Cardiac fibroblast (primary cell): ENCODE data around the gene NSUN7.

Source experiments
- DNase-seq, 2 donors: peaks; one replicate each; pipeline versions ENCODE4 v3.0.0 to v3.0.0-alpha.2; 2010; ENCODE audit warnings: low read depth in 2 of 2
- H3K4me3 ChIP-seq, 2 donors: replicated peaks in 1 of 2; 1 replicate in 1 of 2; 2 replicates in 1 of 2; pipeline ENCODE4 v1.5.1; 2011; ENCODE audit warnings: low read depth in 2 of 2, low read length in 2 of 2, mild to moderate bottlenecking in 2 of 2, moderate library complexity in 1 of 2
- TF ChIP-seq, protein P1 (sequence below): IDR thresholded peaks from one replicate; pipeline ENCODE4 v1.5.1; 2011; ENCODE audit warnings: low read depth, mild to moderate bottlenecking, low read length, inconsistent platforms

The NSUN7 gene

DNA sequence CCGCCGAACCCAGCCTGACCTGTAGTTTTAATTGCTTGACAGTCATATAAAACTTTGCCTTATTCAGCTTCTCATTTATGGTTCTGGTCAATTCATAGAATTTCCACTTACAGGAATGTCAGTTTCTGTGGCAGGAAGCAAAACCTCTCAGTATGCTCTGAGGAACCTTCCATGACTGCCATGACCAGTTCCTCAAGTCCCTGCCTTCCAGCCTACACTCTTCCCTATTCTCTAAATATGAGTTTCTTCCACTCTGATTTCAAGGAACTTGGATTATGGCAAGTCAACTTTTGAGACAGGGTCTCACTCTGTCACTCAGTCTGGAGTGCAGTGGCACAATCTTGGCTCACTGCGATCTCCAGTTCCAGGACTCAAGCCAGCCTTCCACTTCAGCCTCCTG is 26.0 kb upstream of the NSUN7 start:
- TF ChIP-seq, protein P1, sequence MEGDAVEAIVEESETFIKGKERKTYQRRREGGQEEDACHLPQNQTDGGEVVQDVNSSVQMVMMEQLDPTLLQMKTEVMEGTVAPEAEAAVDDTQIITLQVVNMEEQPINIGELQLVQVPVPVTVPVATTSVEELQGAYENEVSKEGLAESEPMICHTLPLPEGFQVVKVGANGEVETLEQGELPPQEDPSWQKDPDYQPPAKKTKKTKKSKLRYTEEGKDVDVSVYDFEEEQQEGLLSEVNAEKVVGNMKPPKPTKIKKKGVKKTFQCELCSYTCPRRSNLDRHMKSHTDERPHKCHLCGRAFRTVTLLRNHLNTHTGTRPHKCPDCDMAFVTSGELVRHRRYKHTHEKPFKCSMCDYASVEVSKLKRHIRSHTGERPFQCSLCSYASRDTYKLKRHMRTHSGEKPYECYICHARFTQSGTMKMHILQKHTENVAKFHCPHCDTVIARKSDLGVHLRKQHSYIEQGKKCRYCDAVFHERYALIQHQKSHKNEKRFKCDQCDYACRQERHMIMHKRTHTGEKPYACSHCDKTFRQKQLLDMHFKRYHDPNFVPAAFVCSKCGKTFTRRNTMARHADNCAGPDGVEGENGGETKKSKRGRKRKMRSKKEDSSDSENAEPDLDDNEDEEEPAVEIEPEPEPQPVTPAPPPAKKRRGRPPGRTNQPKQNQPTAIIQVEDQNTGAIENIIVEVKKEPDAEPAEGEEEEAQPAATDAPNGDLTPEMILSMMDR: no peak
- no peak overlapping the region for H3K4me3 ChIP-seq
- no peak for DNase-seq

GRCh38 chr4:40728333-40728732 is 21.4 kb upstream of the NSUN7 start:
- H3K4me3 ChIP-seq: no peak overlapping the region
- DNase-seq: no peak
- TF ChIP-seq, protein P1: no peak

DNA sequence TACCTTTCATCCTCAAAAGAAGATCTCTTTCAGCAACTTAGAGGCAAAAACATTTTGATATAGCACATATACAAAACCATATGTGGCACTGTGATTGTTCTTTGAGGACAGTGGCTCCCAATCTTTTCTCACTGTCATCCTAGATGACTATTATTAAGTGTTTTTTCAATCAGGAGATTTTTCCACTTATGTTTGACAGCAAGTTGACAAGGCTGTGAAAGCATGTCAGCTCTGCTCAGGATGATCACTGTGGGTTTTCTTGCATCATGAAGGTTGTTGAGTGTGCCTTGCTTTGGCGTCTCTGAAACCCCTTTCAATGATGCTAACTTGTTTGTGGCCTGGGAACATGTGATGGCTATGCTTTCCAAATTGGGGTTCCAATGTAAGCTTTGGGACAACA is 20.2 kb upstream of the NSUN7 start:
- H3K4me3 ChIP-seq: no peak overlapping the region
- TF ChIP-seq, protein P1: no peak
- DNase-seq: no peak

DNA sequence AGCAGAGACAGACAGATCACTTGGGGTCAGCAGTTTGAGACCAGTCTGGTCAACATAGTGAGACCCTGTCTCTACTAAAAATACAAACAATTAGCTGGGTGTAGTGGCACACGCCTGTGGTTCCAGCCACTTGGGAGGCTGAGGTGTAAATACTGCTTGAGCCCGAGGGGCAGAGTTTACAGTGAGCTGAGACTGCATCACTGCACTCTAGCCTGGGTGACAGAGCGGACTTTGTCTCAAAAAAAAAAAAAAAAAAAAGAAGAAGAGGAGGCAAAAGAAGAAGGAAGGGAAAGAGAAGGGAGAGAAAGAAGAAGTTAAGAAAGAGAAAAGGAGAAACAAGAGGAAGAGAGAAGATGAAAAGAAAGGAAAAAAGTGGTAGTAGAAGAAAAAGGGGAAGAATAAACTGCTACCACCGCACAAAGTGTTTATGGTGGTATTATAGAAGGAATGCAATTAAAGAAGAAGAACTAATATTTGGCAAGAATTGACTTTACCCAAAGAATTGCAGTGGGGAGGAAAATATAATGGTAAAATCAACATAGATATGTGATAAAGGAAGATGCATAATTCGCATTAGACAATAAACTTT is 19.6 kb upstream of the NSUN7 start:
- no peak for DNase-seq
- no peak overlapping the region for H3K4me3 ChIP-seq
- TF ChIP-seq, protein P1: no peak

- no peak for DNase-seq
- H3K4me3 ChIP-seq: no peak overlapping the region
- TF ChIP-seq, protein P1: no peak
Measured at GRCh38 chr4:40731361-40731760, 18.4 kb upstream of the NSUN7 start.

DNA sequence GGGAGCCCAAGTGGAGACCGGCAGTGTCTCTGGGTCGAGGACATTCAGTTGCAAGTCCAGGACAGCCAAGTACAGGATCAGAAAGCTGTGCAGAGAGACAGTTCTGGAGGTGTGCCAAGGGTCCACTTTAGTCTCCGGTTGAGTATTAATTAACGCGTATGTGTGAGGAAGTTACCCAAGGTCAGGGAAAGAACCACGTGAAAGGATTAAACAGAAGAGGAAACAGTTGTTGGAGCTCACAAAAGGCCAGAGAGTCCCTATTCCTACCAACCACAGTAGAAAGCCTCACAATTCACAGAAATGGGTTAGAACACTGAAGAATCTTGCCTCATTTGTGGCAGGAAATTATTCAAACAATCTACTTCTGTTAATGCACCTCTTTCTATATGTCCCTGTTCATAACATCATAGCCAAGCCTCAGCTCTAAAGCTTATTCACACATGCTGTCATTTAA is 17.9 kb upstream of the NSUN7 start:
- DNase-seq: peak in 1 of 2 donors; percentile 4

More for the DNA sequence above, 17.9 kb upstream of the NSUN7 start:
- TF ChIP-seq, protein P1: no peak
- no peak overlapping the region for H3K4me3 ChIP-seq
